Sciatic nerve (tissue), 2 donors: ENCODE data around the gene MYOM3. TPM values are rescaled to one million over a fixed set of nuclear protein-coding genes. Genes with fewer than 3 reads are reported as not detected.

Source experiments
- ATAC-seq: fragments of 200-7000 bp; cut with Tn5 transposase; one replicate; pipeline ENCODE4 v1.9.1; 2020; ENCODE audit warnings: mild to moderate bottlenecking, moderate library complexity
- DNase-seq: peaks from one replicate; pipeline ENCODE4 v3.0.0-alpha.2; 2020; ENCODE audit warnings: low spot score
- intact Hi-C: fragments of 100-400 bp; cut with DNase I; formaldehyde crosslinking; loops from one replicate; pipeline ENCODE4 v1.14.2; 2022
- total RNA-seq: library from RNA; stranded (reverse); fragmentation: NEBNext Ultra II Directional; extraction: Animal tissue kit (Norgen Biotek cat#: 25700); gene quantifications from one replicate; pipeline ENCODE4 v1.2.1, GENCODE V29; 2021
- donor health status: DM: no; HTN: no; CAD: no.
- donor health status: DM: no; HTN: no; CAD: no.

The MYOM3 gene
- 0.62 TPM for total RNA-seq

DNA sequence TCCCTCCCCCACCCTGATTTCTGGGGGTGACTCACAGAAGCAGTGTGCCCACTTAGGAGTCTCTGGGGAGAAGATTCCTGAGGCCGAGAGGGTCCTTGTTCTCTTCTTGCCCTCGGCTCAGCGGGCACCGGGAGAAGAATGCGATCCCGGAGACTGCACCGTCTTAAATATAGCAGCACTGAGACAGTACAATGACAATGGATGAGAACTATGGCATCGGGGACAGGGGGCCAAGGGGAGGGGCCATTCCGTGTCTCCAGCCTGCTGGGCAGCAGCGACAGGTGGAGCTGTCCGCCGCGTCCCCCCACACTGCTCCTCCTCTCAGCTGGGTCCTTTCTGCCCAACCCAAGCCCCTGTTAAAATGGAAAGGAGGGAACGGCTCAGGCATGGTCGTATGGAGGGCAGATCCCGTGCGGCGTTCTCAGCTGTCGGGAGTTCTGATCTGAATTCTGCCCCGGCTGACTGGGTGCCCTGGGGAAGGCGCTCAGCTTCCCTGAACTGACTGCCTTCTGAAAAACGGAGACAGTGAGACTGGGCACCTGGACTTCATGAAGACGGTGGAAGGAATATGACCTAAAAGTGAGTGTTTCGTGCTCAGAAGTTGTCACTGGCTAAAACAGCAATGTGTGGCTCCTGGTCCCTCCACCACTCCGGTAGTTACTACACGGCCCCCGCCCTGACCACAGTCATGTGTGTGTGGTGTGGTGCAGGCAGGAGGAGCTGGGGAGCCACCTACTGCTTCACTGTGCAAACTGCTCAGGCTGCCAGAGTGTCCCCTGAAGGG is at the start of gene MYOM3:
MYOM3 (minus strand) TSS at position 140 of the 784 bp plus-strand sequence. CDS start 3,499 bp downstream, outside the sequence.
- intact Hi-C loops: no loop called here
- DNase-seq: peak; percentile 77

GRCh38 chr1:24161270-24161669 is 49.3 kb upstream of the MYOM3 start:
- intact Hi-C loops: no loop called here
- no peak for ATAC-seq
- no peak for DNase-seq

More for the DNA sequence above, at the start of gene MYOM3:
- ATAC-seq: peak; percentile 93

DNA sequence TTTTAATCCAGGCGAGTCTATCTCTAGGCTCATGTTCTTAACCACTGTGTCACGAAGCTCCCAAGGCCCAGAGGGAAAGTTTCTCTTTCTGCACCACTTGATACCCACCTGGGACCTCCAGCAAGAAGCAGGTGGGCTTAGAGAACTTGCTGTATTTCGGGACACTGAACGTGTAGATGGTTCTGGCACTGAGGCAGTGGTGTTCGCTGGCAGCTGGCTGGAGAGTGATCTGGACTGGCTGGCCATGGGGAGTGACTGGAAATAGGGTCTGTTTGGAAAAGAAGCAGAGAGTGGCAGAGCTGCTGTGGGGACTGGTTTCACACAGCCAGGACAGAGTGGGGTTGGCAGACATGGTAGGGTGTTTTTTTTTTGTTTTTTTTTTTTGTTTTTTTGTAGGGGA is 47.4 kb upstream of the MYOM3 start:
- DNase-seq (no peak), ATAC-seq (no peak)
- intact Hi-C loops: no loop called here

GRCh38 chr1:24157918-24158481 is 46.1 kb upstream of the MYOM3 start:
- ATAC-seq (no peak), DNase-seq (no peak)
- intact Hi-C loops: no loop called here

- DNase-seq (no peak), ATAC-seq (no peak)
- intact Hi-C loops: no loop called here
Measured at GRCh38 chr1:24156542-24157260, 44.8 kb upstream of the MYOM3 start.

- ATAC-seq: no peak
- intact Hi-C loops: no loop called here
- no peak for DNase-seq
Measured at GRCh38 chr1:24155011-24155782, 43.3 kb upstream of the MYOM3 start.

DNA sequence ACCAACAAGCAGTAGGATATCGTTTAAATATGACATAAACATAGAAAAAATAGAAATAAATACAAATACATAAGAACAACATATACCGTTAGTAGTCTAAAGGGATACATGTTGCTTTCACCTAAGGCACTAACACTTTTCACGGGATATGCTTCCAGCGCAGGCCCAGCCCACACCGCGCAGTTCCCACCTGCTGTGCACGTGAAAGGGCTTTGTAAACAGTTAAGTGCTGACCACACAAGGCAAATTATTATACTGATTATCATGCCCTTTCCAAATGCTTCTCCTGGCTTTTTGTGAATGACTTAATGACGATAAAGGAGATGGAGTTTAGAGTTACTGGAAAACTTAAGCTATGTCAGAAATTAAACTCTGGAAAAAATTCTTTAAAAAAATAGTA is 42.3 kb upstream of the MYOM3 start:
- intact Hi-C loops: no loop called here
- DNase-seq (no peak), ATAC-seq (no peak)

DNA sequence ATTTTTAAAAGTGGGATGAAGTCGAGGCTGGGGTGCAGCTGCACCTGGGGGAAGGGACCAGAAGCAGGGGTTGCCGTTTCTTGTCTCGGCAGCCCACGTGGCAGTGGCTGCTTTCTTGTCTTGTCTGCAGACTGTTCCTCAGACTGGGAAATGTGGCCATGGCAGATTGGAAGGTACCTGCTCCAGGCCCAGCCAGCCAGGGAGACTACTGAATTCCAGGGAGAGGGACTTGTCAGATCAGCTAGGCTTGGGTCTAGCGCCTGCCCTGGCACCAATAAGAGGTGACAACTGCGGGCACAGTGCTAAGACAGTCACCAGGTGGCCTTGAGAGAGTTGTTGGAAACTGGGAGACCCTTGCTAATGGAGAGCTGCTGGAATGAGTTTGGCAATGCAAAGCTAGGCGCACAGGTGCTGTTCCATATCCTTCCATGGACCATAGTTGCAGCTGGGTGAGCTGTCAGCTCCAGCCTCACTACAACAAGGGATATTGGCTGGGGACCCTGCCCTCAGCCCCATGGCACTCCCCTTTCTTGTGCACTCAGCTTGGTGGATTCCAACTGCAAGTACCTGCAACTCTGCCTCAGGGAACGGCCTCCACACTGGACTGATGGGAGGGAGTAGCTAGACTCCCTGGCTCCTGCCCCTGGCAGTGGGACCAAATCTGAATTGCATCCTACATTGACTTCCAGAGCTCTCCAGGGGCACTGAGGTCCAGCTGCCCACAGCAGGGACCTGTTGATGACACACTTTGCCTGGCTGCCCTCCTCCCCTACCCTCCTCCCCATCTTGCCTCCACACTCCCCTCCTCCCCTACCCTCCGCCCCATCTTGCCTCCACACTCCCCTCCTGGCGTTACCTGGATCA is 40.9 kb upstream of the MYOM3 start:
- ATAC-seq (no peak), DNase-seq (no peak)
- intact Hi-C loops: no loop called here

GRCh38 chr1:24151175-24151533 is 39.2 kb upstream of the MYOM3 start:
- intact Hi-C loops: no loop called here
- no peak for ATAC-seq
- DNase-seq: no peak

- intact Hi-C loops: no loop called here
- ATAC-seq (peak; percentile 93), DNase-seq (peak; percentile 90)
Measured at GRCh38 chr1:24150234-24151174, 38.6 kb upstream of the MYOM3 start.

DNA sequence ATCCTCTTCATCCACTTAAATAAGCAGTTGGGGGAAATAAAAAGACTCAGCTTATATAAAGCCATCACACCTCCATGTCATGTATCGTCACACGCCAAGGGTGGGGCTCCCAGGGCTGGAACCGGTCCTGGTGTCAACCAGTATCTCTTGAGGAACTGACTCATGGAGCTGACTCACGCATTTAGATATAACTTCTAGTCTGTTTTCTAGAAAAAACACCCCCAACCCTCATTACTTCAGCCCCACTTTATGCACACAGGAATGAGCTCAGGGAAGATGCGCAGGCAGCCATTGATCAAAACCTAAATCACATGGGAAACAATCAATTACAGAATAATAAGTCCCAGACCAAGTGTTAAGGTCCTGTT is 37.9 kb upstream of the MYOM3 start:
- ATAC-seq: no peak
- intact Hi-C loops: no loop called here
- no peak for DNase-seq

DNA sequence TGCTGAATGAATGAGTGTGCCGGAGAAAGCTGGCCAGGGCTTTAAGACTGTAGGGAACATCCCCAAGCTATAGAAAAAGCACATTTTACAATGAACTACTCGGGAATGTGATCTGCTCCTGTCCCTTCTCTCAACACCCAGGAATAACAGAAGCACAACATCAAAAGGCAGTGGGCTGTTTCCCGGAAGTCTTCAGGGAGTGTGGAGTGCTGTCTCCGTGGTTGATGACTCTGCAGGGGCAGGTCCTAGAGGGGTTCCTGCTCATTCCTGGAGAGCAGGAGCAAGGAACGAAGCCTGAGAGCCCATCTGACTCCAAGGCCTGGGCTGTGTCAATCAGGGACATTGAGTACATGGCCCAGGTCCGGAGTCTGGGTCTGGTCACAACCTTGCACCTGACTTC is 35.9 kb upstream of the MYOM3 start:
- no peak for ATAC-seq
- DNase-seq: no peak
- intact Hi-C loops: no loop called here

- intact Hi-C loops: no loop called here
- DNase-seq: no peak
- no peak for ATAC-seq
Measured at GRCh38 chr1:24147194-24147593, 35.3 kb upstream of the MYOM3 start.

DNA sequence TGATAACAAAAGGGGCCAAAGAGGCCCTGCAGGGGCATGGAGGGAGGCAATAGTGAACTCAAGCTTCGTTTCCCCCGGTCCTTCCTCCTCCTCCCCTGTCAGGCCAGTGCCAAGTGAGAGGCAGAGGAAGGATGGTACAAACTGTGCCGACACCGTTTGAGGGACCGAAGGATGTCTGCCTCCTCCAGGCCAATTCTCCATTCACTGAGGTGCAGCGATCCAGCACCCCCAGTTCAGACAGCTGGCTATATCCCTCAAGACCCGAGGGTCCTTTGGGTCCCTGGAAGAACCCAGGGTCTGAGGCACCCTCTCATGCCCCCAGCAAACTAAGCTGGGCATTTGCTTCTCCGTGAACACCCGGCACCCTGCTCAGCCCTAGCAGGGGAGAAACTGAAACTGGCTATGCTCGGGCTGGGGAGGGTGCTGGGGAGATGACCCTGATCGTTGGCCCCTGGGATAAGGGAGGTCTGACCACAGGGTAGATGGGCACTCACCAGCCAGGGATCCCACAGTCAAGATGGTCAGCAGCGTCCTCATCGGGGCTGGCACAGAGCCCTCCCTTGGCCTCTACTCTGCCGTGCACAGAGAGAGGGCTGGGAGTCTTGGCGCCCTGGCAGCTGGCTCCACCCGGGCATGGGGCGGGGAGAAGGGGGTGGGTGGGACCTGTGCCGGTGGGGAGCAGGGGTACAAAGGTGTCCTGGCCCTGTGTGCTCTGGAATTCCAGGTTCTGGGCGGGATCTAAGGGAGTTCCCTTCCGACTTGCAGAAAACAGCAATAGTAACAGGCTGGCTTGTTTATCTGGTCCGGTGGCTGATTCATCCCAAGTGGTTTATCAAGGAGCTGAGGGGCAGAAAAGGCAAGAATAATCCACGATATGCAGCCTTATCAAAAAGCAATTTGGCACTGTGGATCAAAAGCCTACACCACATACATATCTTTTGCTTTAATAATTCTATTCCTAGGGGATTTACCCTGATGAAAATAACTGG is 30.9 kb upstream of the MYOM3 start, which contains the start of gene IL22RA1:
IL22RA1 (minus strand) TSS at position 595 of the 989 bp plus-strand sequence; CDS start at position 537, 58 bp downstream.
- intact Hi-C loops: no loop called here
- DNase-seq (no peak), ATAC-seq (peak; percentile 39)

GRCh38 chr1:24141311-24141997 is 29.5 kb upstream of the MYOM3 start:
- DNase-seq (no peak), ATAC-seq (no peak)
- intact Hi-C loops: no loop called here

GRCh38 chr1:24140741-24141181 is 28.8 kb upstream of the MYOM3 start:
- ATAC-seq: no peak
- no peak for DNase-seq
- intact Hi-C loops: no loop called here
